ENCODE measurements around the gene SRPRB. TPM values are rescaled to one million over a fixed set of nuclear protein-coding genes. Genes with fewer than 3 reads are reported as not detected.

Gene SRPRB
- total RNA-seq, 1 donor from 2014 or later, result 45.4 TPM

- DNase-seq (no peak), ATAC-seq (no peak)
- H3K4me1 ChIP-seq, result no peaks in the 10 kb centered on the region
- TF ChIP-seq, protein P1, sequence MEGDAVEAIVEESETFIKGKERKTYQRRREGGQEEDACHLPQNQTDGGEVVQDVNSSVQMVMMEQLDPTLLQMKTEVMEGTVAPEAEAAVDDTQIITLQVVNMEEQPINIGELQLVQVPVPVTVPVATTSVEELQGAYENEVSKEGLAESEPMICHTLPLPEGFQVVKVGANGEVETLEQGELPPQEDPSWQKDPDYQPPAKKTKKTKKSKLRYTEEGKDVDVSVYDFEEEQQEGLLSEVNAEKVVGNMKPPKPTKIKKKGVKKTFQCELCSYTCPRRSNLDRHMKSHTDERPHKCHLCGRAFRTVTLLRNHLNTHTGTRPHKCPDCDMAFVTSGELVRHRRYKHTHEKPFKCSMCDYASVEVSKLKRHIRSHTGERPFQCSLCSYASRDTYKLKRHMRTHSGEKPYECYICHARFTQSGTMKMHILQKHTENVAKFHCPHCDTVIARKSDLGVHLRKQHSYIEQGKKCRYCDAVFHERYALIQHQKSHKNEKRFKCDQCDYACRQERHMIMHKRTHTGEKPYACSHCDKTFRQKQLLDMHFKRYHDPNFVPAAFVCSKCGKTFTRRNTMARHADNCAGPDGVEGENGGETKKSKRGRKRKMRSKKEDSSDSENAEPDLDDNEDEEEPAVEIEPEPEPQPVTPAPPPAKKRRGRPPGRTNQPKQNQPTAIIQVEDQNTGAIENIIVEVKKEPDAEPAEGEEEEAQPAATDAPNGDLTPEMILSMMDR (IDR thresholded peaks at IDR 0.05), result no peak
- H3K36me3 ChIP-seq, result no peaks in the 10 kb centered on the region
- intact Hi-C loops (cut with DNase I), result no loop called here
- no peak overlapping the region for H3K4me3 ChIP-seq
- no peaks in the 10 kb centered on the region for H3K9me3 ChIP-seq
- no peak overlapping the region for H3K27ac ChIP-seq
- H3K27me3 ChIP-seq, result no peaks in the 10 kb centered on the region
Observed at GRCh38 chr3:133797396-133798105, 8.1 kb upstream of the SRPRB start.

DNA sequence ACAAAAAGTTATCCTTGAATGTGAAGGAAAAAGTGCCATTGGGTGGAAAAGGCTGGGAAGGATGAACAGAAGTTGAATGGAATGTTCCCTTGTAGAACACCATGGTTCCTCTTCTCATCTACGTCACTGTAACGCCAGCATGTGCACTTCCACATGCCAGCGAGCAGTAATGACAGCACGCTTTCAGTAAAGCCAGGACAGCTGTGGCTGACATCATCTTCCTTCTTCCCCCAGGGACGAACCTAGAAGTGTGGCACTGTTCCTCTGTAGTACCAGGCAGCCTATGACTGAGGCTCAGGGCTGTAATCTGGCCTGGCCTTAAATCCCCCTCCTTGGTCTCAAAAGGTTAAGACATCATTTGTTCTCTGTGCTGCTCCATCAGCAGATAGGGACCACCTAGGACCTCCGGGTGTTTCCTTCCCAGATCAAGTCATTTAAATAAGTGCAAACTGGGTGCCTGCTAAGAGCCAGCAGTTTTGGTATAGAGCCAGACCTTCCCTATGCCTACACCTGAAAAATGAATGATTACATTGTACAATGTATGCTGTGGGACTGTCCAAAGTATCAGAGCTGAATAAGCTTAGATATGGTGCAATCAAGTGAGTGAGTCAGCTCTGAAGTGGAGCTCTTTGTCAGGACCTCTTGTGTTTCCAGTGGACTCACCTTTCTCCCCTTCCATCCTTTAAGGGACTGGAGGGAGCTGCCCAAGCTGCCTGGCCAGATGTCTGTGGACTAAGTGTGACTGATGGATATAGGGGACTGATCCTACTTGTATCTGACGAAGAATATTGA lies 5.6 kb upstream of the SRPRB start:
- Histone ChIP-seq H3K4me3 (no peak overlapping the region), H3K4me1 (no peaks in the 10 kb centered on the region), H3K27ac (no peak overlapping the region), H3K36me3 (no peaks in the 10 kb centered on the region), H3K27me3 (no peaks in the 10 kb centered on the region), H3K9me3 (no peaks in the 10 kb centered on the region)
- DNase-seq (no peak), ATAC-seq (peak; percentile 67)
- TF ChIP-seq, protein P1 (IDR thresholded peaks at IDR 0.05), result no peak
- intact Hi-C loops (cut with DNase I), result no loop called here

GRCh38 chr3:133803469-133803868 lies 2.1 kb upstream of the SRPRB start:
- H3K4me1 ChIP-seq, result peaks cover 7% of the 10 kb centered on the region
- no peak overlapping the region for H3K4me3 ChIP-seq
- H3K27ac ChIP-seq, result no peak overlapping the region
- TF ChIP-seq, protein P1 (IDR thresholded peaks at IDR 0.05), result no peak
- intact Hi-C loops (cut with DNase I), result no loop called here
- ATAC-seq (no peak), DNase-seq (no peak)
- H3K36me3 ChIP-seq, result peaks cover 10% of the 10 kb centered on the region
- H3K9me3 ChIP-seq, result no peaks in the 10 kb centered on the region
- H3K27me3 ChIP-seq, result no peaks in the 10 kb centered on the region

GRCh38 chr3:133804896-133805295 lies 719 bp upstream of the SRPRB start:
- peaks cover 7% of the 10 kb centered on the region for H3K4me1 ChIP-seq
- H3K4me3 ChIP-seq, result peak overlapping the region; percentile 79
- TF ChIP-seq, protein P1 (IDR thresholded peaks at IDR 0.05), result no peak
- no peak overlapping the region for H3K27ac ChIP-seq
- intact Hi-C loops (cut with DNase I), result no loop called here
- peaks cover 24% of the 10 kb centered on the region for H3K36me3 ChIP-seq
- H3K9me3 ChIP-seq, result no peaks in the 10 kb centered on the region
- no peak for DNase-seq
- ATAC-seq, result no peak
- H3K27me3 ChIP-seq, result no peaks in the 10 kb centered on the region

GRCh38 chr3:133805384-133805701 lies 272 bp upstream of the SRPRB start:
- ATAC-seq (no peak), DNase-seq (no peak)
- Histone ChIP-seq H3K36me3 (peaks cover 28% of the 10 kb centered on the region), H3K27ac (no peak overlapping the region), H3K4me3 (peak overlapping the region; percentile 79), H3K4me1 (peaks cover 7% of the 10 kb centered on the region), H3K9me3 (no peaks in the 10 kb centered on the region), H3K27me3 (no peaks in the 10 kb centered on the region)
- TF ChIP-seq, protein P1 (IDR thresholded peaks at IDR 0.05), result no peak
- intact Hi-C loops (cut with DNase I), result no loop called here
